ENCODE results near the gene PTH2. TPM values are rescaled to one million over a fixed set of nuclear protein-coding genes. Genes with fewer than 3 reads are reported as not detected.
"Not testable (repeated sequence)": the region's sequence is repeated elsewhere in the genome, so short reads cannot be mapped to it uniquely, and the experiment has no call there.

The PTH2 gene
- total RNA-seq, 1 donor from 2014 or later = not detected

DNA sequence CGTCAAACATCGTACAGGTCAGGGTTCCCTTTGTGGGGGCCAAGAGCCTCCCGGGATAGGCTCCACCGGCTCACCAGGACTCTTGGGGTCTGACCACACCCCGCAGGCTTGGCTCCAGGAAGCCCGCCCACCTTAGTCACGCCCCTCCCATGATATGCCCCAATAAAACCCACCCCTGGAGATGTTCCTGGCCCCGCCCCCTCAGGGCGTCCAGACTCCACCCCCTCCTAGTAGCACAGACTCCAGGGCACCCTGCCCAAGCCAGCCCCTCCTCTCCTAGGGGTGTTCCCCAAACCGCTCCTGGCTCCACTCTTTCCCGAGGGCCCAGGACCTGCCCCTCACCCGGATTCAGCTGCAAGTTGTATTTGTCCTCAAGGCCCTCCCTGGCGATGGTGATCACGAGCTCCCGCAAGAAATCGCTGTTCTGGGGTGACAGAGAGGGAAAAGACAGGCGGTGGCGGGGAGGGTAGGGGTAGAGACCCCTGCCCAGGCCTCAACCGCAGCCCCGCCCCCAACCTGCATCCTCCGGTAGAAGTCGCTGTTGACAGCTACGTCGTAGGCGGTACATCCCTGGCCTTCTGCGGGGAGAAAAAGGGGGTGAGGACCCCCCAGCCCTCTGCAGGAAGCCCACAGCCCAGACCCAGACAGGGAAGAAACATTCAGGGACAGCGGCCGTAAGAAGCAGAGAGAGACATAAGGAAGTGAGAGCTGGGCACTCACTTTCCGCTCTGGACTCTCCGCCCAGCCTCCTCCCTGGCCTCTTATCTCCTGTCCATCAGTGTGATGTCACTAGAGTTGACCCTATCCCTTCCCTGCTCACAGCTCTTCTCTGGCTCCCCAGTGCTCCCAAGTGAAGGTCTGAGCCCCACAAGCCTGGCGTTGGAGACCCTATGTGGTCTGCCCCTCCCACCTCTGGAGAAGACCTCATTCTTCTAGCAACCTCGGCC lies 24.5 kb upstream of the PTH2 start:
- peak; percentile 42 for DNase-seq

DNA sequence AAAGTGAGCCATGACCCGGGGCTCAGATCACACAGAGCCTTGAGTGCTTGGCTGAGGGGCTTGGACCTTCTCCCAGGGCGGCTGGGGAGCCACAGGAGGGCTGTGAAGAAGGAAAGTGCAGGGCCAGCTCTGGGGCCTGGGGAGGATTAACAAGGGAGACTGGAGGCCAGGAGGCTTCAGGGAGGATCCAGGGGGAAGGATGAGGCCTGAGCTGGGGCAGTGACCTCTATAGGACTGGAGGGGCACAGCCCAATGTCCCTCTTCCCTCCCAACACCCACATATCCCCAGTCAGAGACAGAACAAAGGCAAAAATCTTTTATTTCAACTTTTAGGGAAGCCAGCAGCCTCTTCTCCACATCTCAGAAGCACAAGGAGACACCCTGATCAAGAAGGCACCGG lies 22.8 kb upstream of the PTH2 start:
- DNase-seq = no peak

DNA sequence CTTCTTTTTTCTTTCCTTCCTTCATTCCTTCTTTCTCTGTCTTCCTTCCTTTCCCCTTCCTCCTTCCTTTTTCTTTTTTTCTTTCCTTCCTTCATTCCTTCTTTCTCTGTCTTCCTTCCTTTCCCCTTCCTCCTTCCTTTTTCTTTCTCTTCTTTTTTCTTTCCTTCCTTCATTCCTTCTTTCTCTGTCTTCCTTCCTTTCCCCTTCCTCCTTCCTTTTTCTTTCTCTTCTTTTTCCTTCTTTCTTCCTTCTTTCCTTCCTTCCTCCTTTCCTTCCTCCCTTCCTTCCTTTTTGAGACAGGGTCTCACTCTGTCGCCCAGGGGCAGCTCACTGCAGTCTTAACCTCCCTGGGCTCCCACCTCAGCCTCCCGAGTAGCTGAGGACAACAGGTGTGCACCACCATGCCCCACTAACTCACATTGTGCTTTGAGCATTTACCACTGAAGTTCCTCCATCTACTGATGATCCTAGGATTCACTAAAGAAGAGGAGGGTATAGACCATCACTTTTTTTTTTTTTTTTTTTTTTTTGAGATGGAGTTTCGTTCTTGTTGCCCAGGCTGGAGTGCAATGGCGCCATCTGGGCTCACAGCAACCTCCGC lies 21.0 kb upstream of the PTH2 start:
- not testable (repeated sequence) for DNase-seq

DNA sequence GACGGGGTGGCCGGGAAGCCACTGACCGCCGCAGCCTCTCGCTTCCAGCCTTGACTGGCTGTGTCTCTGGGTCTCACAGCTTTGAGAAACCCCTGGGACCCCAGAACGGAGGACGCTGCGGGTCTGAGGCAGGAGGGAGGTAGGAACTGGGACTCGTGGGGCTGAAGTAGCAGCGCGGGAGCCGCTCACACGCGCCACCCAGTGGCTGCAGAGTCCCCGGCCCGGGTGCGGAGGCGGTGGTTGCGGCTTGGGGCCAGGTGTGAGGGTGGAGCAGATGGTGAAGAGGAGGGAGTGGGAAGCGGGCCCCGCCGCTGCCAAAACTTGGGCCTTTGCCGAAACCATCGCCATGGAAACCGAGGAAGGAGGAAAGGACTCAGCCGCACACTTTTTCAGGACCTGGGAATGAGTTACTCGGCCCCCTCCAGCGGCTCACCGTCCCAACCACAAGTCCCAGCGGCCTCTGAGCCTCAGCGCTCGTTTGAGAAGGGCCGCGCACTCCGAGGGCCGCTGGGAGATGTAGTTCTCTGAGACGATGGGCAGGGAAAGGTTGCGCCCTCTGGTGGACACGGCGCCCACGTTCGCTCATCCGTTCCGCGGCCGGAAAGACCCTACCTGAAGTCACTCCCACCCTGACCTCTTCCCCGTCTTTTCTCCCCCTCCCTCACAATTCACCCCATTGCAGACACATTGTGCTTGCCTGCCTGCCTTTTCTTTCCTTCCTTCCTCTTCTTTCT lies 20.3 kb upstream of the PTH2 start:
- peak; percentile 98 for DNase-seq

DNA sequence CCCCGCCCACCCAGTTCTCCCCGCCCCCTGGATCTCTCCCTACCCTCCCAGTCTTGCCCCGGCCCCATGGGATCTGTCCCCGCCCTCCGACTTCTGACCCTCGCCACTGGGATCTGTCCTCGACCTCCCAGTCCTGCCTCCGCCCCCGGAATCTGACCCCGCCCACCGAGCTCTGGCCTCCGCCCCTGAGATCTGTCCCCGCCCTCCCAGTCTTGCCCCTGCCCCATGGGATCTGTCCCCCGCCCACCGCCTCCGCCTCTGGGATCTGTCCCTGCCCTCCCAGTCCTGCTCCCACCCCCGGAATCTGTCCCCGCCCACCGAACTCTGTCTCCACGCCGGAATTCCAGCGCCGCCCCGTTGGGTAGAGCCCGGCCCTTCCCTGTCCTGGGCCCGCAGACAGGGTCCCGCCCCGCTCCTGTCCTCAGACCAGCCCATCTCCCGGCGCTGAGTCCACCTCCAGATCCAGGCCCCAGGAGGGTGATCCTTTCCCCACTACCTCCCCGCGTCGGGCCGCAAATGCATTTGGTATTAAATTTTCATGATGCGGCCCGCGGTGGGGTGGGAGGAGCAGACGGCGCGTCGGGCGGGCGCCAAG lies 19.6 kb upstream of the PTH2 start:
- peak; percentile 89 for DNase-seq

DNA sequence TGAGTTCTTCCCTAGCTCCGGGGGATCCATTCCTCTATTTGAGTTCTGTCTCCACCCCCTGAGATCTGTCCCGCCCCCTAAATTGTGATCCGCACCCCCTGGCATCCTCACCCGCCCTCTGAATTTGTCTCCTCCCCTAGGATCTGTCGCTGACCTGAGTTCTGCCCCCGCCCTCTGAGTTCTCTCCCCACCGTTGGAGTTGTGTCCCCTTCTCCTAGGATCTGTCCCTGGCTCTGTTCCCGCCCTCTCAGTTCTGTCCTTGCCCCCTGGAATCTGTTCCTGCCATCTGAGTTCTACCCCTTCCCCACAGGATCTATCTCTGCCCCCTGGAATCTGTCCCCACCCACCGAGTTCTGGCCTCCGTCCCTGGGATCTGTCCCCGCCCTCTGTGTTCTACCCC lies 19.1 kb upstream of the PTH2 start:
- peak; percentile 17 for DNase-seq

DNA sequence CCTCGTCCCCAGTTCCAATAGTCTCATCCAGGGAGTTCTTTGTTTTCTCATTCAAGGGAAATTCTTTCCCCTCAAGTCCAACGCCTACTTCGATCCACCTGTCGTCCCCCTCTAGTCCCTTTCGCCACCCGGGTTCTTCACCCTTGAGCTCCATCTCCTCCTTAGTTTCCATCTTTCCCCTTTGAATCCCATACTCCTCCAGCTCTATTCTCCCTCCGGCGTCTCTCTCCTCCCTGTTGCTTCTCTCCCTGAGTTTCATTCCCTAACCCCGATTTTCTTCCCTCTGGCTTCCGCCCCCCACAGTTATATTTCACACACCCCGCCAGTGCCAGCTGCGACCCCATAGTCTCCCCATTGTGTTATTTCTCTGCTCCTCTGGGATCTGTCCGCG lies 18.7 kb upstream of the PTH2 start:
- no peak for DNase-seq

DNA sequence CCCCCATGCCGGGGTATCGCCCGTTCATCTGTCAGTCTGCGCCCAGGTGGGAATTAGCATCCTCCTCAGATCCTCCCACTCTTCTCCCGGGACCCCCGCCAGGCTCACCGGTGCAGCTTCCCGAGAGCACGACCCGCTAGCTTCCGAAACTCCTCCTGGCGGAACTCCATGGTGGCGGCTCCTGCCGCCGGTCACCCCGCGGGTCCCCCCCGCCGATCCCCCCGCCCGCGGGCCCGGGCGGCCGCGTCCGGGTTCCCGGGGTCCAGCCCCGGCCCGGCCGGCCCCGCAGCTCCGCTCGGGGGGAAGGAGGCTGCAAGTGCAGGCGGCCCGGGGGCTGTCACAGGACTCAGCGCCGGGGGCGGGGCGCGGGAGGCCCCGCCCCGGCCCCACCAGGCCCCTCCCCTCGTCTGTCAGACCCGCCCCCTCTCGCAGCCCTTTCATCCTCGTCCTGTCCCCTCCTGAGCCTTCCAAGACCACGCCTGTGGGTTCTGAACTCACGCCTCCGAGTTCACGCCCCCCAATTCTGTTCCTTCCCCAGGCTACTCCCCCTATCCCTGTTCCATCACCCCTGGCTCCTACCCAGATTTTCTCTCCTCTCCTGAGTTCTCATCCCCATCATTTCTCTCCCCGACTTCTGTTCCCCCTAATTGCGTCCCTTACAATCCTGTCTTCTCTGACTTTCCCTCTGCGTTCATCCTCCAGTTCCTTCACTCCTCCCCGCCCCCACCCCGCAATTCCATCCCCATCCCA lies 18.1 kb upstream of the PTH2 start, which contains the start of gene SLC17A7:
SLC17A7 (minus strand) TSS at position 318 of the 750 bp plus-strand sequence; CDS start at position 170, 148 bp downstream.
- peak; percentile 24 for DNase-seq

DNA sequence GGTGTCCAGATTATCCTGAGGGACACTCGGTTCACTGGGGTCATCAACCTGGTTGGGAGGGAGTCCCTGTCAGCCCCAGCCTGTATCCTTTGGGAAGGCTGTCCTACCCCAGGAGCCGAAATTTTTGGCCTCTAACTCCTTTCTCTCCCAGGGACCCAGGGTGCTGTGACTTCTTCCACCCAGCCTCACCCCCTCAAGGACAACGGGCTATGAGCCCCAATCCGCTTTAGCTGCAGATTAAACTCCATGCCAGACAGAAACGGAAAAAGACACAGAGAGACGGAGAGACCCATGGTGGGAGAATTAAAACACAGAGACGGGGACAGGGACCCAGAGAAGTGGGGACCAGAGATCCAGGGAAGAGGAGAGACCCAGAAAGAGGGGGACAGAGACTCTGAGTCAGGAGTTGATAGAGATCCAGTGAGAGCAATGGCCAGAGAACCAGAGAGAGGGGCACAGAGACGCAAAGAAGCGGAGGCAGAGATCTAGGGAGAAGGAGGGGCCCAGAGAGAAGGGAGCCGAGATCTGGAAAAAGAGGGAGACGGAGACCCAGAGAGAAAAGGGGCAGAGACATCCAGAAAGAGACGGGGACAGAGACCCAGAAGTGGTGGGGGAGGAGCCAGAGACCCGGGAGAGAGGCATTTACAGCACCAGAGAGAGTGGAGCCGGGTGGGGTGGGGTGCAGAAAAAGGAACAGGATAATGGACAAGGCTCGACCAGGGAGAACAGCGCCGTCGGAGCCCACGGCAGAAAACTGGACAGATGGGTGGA lies 17.4 kb upstream of the PTH2 start:
- no peak for DNase-seq

DNA sequence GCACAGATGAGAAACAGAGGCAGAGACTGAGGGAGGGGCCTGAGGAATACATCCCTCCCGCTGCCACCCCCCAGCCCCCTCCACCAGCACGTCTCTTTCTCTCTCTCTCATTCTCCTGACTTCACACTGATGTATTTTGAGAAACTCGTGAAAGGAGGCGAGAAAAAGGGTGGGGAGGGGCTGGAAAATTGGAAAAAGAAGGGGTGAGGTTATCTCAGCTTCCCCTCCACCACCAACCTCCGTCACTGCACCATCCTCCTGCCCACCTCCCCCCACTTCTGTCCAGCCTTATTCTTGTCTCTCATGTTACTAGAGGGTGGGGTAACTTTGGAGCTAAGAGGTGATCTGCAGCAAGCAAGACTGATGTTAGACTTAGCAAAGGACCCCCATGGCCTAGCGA lies 16.6 kb upstream of the PTH2 start:
- no peak for DNase-seq

DNA sequence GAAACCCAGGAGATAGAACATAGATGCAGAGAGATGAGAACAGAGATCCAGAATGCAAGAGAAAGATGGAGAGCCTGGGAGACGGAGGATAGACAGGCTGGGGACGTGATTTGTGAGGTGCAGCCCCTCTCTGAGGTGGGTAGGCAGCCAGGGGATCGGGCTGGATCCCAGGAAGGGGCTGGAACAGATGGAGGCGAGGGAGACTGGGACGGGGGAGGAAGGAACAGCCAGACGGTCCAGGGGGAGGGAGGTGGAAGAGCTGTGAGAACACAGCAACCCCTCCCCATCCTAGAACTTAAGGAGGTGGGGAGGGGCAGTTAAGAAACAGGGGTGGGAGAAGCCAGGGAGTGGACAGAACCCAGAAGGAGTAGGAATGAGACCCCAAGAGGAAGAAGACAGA lies 15.0 kb upstream of the PTH2 start:
- DNase-seq = no peak

DNA sequence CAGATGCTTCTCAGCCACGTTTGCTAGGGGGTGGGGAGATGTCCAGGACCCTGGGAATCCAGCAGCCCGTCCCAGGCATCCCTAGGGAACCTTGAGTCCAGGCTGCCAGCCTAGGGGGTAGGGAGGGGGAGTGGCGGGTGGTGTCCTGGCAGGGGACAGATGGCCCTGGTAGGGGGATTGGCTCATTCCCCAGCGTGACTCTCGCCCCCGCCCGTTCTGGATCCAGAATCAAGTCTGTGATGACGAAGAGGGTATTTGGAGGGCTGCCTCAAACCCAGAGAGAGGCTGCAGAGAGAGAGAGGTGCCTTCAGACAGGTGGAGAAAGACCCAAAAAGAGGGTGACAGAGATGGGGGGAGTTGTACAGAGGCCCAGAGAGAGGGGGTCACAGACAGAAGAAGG lies 14.0 kb upstream of the PTH2 start:
- no peak for DNase-seq

DNA sequence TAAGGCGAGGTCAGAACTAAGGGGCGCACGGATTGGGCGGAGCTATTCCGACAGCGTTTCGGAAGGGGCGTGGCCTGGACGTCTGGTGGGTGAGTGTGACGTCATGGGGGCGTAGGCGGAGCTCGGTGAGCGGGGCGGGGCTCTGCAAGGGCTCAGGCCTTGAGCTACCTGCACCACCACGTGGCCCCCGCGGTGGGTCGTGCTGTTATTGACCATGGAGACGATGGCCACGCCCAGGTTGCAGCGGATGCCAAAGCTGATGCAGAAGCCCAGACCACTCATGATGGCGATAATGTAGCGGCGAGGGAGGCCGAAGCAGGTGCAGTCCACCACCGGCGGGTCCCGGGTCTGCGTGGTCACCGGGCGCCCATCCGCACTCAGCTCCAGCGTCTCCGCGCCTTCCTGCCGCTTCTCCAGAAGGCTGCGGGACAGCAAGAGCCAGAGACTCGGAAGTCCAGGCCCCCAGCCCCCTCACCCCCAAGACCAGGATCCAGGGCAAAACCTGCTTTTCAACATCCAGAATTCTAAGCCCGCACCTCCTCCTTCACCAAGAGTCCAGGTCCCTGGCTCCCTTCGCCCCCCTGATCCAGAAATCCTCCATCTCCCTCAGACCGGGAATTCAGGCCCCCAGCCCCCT lies 13.3 kb upstream of the PTH2 start:
- DNase-seq = peak; percentile 34

DNA sequence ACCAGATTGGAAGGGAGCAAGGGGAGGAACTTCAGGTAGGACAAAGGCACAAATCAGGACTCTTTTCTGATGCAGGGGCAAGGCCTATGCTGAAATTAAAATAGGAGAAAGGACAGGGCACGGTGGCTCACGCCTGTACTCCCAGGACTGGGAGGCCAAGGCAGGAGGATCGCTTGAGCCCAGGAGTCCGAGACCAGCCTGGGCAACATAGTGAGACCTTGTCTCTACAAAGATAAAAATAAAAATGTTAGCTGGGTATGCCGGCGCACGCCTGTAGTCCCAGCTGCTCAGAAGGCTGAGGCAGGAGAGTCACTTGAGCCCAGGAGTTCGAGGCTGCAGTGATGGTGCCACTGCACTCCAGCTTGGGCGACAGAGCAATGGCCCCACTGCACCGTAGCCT lies 12.4 kb upstream of the PTH2 start:
- no peak for DNase-seq

DNA sequence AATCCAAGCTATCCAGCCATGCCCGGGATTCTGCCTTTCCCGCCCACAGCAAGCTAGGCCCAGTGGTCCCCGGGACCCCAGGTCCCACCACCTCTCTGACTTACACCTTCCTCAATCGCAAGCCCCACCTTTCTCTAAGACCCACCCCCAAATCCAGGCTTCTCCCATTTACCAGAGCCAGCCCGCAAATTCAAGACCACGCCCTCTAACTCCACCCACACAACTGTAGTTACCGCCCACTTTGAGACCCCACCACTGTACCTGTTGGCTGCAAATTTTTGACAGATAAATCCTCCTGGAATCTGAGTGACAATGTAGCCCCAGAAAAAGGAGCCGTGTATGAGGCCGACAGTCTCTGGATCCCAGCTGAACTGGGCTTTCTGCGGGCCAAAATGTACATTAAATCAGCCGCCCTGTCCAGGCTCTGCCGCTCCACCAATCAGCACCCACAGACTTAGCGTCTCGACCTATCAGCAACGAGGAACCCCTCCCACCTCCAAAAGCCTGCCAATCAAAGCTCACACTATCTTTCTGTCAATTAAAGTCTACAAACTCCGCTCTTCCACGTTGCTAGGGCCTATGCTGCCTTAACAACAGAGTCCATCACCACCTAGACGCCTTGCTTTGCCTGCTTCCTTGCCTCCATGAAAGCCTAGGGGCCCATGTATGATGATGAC lies 11.8 kb upstream of the PTH2 start:
- DNase-seq = no peak

DNA sequence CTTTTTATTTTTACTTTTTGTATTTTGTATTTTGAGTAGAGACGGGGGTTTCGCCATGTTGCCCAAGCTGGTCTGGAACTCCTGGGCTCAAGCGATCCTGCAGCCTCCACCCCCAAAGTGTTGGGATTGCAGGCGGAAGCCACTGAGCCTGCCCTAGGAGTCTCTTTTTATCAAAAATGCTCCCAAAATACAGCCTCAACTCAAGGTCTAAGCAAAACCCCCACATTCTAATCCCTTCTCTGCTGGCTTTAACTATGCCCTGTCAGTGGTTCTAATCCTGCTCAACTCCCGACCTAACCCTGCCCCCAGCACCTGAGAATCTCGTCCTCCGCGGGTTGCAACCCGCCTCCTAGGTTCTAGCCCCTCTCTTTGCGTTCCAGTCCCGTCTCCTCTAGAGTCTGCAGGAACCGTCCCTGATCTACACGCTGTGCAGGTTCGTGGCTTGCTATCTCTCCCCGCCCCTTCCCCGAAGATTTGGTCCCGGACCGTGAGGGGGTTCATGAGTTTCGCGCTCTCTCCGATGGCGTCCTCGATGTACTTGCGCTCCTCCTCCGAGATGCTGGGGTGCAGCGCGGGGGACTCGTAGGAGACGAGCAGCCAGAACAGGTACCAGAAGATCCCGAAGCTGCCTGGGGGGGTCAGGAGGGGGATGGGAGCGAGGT lies 10.1 kb upstream of the PTH2 start:
- DNase-seq = no peak

DNA sequence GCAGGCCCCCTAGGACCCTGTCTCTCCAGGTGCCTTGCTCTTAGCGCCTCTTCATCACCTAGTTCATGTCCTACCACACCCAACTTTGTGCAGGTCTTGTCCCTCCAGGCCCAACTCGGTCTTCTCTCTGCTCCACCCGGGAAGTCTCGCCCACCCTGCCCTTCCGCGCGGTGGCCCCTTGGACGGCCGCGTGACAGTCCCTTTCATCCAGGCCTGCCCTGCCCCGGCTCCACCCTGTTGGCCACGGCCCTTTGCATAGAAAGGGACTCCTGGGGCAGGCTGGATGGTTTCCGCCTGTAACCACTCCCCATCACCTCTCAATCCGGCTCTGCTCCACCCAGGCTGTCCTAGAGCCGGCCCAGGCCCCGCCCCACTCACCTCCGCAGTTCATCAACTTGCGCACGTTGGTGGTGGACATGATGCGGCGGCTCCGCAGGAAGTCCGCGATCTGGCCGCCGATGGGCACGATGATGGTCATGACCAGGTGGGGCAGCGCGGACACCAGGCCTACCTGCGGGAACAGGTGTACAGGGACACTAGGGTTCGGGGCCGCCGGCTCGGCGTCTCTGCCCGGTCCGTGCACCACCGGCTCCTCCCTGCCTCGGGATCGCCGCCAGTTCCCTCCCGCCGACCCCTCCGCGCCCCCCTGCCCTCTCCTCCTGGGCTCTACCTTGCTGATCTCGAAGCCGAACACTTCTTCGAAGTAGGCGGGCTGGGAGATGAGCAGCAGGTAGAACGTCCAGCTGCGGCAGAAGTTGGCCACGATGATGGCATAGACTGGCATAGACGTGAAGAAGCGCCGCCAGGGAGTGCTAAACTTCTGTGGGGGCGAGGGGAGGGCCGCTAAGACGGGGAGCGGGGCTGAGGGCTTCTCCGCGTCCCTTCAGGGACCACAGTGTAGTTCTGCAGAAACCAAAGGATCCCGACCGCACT lies 9.2 kb upstream of the PTH2 start:
- no peak for DNase-seq

DNA sequence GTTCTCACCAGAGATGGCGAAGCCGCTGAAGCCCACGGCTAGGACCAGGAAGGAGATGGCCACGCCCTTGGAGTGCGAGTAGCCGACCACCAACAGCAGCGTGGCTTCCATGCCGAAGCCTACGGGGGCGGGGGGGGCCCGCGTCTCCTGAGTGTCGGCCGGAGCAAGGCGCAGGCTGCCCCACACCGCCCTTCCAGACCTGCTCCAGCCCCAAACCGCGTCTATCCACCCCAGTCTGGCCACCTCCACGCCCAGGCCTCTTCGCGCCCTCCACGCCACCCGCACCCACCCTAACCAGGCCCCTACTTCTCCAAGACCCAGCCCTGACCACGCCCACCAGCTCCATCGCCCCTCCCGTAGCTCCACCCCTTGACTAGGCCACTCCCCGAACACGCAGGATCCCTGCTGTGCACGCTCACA lies 8.1 kb upstream of the PTH2 start:
- DNase-seq = no peak

Measured in tongue (tissue), 2 donors.